ENCODE measurements around the gene TM7SF3. TPM values are rescaled to one million over a fixed set of nuclear protein-coding genes. Genes with fewer than 3 reads are reported as not detected.
"Not testable (repeated sequence)": the region's sequence is repeated elsewhere in the genome, so short reads cannot be mapped to it uniquely, and the experiment has no call there.

TM7SF3 gene
- total RNA-seq, 3 donors from 2014 or later, result 47.6 to 69.9 (median 48.0) TPM

DNA sequence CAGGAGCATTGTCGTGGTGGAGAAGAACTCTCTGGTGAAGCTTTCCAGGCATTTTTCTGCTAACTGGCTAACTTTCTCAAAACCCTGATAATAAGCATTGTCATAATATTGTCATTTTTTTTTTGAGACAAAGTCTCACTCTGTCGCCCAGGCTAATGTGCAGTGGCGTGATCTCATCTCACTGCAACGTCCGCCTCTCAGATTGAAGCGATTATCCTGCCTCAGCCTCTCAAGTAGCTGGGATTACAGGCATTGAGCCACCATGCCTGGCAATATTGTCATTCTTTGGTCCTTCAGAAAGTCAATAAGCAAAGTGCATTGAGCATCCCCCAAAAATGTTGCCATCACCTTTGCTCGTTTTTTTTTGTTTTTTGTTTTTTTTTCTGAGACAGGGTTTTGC is 41.8 kb upstream of the TM7SF3 start:
- intact Hi-C loops (cut with DNase I, micrococcal nuclease), result no loop called here
- ATAC-seq (no peak), DNase-seq (no peak)
- Histone ChIP-seq H3K4me3 (no peak overlapping the region), H3K9me3 (no peaks in the 10 kb centered on the region), H3K36me3 (ENCODE audit: low read depth) (no peaks in the 10 kb centered on the region), H3K4me1 (ENCODE audit: low read depth) (no peaks in the 10 kb centered on the region)
- no peak for TF ChIP-seq CTCF (IDR thresholded peaks at IDR 0.05)

DNA sequence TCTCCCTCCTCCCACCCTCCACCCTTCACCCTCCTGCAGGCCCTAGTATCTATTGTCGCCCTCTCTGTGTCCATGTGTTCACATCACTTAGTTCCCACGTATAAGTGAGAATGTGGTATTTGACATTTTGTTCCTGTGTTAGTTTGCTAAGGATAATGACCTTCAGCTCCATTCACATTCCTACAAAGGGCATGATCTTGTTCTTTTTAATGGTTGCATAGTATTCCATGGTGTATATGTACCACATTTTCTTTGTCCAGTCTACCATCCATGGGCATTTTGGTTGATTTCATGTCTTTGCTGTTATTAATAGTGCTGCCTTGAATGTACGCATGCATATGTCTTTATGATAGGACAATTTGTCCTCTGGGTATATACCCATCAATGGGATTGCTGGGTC is 38.6 kb upstream of the TM7SF3 start:
- no peak for TF ChIP-seq CTCF (IDR thresholded peaks at IDR 0.05)
- no peaks in the 10 kb centered on the region for H3K36me3 ChIP-seq (ENCODE audit: low read depth)
- no peaks in the 10 kb centered on the region for H3K4me1 ChIP-seq (ENCODE audit: low read depth)
- intact Hi-C loops (cut with DNase I, micrococcal nuclease), result no loop called here
- ATAC-seq (no peak), DNase-seq (no peak)
- no peaks in the 10 kb centered on the region for H3K9me3 ChIP-seq
- H3K4me3 ChIP-seq, result no peak overlapping the region

- no peak for ATAC-seq
- TF ChIP-seq CTCF (IDR thresholded peaks at IDR 0.05), result no peak
- no peaks in the 10 kb centered on the region for H3K4me1 ChIP-seq (ENCODE audit: low read depth)
- DNase-seq, result no peak
- intact Hi-C loops (cut with DNase I, micrococcal nuclease), result no loop called here
- no peak overlapping the region for H3K4me3 ChIP-seq
- no peaks in the 10 kb centered on the region for H3K36me3 ChIP-seq (ENCODE audit: low read depth)
- no peaks in the 10 kb centered on the region for H3K9me3 ChIP-seq
These were observed 38.0 kb upstream of the TM7SF3 start for GRCh38 chr12:27052176-27052575.

- H3K36me3 ChIP-seq (ENCODE audit: low read depth), result no peaks in the 10 kb centered on the region
- no peak overlapping the region for H3K4me3 ChIP-seq
- ATAC-seq, result no peak
- no peak for DNase-seq
- no peak for TF ChIP-seq CTCF (IDR thresholded peaks at IDR 0.05)
- no peaks in the 10 kb centered on the region for H3K4me1 ChIP-seq (ENCODE audit: low read depth)
- intact Hi-C loops (cut with DNase I, micrococcal nuclease), result no loop called here
- no peaks in the 10 kb centered on the region for H3K9me3 ChIP-seq
These were observed 34.9 kb upstream of the TM7SF3 start for GRCh38 chr12:27048822-27049752.

DNA sequence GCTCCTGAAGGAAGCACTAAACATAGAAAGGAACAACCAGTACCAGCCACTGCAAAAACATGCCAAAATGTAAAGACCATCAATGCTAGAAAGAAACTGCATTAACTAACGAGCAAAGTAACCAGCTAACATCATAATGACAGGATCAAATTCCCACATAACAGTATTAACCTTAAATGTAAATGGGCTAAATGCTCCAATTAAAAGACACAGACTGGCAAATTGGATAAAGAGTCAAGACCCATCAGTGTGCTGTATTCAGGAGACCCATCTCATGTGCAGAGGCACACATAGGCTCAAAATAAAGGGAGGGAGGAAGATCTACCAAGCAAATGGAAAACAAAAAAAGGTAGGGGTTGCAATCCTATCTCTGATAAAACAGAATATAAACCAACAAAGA is 27.8 kb upstream of the TM7SF3 start:
- H3K4me1 ChIP-seq (ENCODE audit: low read depth); H3K36me3 ChIP-seq (ENCODE audit: low read depth); intact Hi-C loops (cut with DNase I, micrococcal nuclease); H3K4me3 ChIP-seq; H3K9me3 ChIP-seq; DNase-seq; ATAC-seq: not testable (repeated sequence)

- H3K9me3 ChIP-seq; ATAC-seq; H3K36me3 ChIP-seq (ENCODE audit: low read depth); H3K4me1 ChIP-seq (ENCODE audit: low read depth); DNase-seq; intact Hi-C loops (cut with DNase I, micrococcal nuclease); H3K4me3 ChIP-seq: not testable (repeated sequence)
These were observed 26.5 kb upstream of the TM7SF3 start for GRCh38 chr12:27040637-27041036.

All from mucosa of descending colon (tissue), 3 donors.